ENCODE results near the gene C20orf144. TPM values are rescaled to one million over a fixed set of nuclear protein-coding genes. Genes with fewer than 3 reads are reported as not detected.
A peak's percentile ranks its signal among the peaks of the same experiment; 100 is the strongest.

C20orf144 gene
- total and polyA plus RNA-seq, 2 donors from 2014 or later: 0.16 TPM; not detected in 1

DNA sequence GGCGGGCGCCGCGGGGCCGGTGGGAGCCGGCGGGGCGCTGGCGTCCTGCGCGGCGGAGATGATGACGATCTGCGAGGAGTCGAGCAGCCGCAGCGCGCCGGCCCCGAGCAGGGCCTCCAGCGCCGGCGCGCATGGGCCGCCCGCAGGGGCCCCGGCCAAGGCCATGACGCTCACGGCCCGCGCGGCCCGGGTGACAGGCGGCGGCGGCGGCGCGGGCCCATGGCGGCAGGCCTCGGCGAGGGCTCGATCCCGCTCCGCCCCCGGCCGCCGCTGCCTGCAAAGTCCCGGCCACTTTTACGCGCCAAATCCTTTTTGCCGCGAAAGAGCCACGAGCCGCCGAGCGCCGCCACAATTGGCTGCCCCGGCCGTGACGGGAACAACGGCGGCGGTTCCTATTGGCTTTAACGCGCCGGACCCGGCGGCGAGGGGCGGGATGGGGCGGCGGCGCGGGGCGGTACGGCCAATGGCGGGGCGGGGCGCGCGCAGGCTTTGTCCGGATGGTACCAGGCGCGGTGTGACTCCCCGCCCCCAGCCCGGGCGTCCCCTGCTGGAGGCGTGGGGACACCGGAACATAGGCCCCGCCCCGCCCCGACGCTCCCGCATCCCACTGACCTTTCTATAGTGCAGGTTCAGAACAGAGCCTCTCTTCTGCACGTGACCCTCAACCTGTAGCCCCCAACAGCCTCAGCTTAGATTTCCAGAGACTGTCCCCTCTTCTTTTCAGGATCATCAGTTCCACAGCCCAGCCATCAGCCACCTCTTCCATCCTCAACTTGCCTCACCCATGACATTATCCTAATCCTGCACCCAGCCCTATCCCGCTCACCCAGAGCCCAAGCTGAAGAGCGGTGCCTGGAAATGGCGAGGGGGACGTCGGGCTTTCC lies 24.2 kb downstream of the C20orf144 start, which contains the start of gene E2F1:
Gene E2F1, minus strand, starts transcription at position 286 of the 884 bp plus-strand sequence. Its CDS starts 121 bp downstream, at position 165.
- DNase-seq: peak; percentile 96 to 98 (median 97)
- H3K4me3 ChIP-seq (ENCODE audit: low read length in 3 of 3): peak within 1 kb of the TSS; percentile 47 to 79 (median 64)
- no peaks in the 10 kb centered on the region for H3K9me3 ChIP-seq (ENCODE audit: control insufficient read depth in 2 of 3, insufficient read depth in 1 of 3, low read length in 3 of 3)
- intact Hi-C loops (cut with DNase I): no loop called here
- H3K27ac ChIP-seq (ENCODE audit: low read depth in 2 of 2, low read length in 2 of 2): peak within 1 kb of the TSS in 1 of 2 donors; percentile 64
- H3K4me1 ChIP-seq (ENCODE audit: control insufficient read depth in 2 of 3, insufficient read depth in 2 of 3, low read depth in 1 of 3, low read length in 3 of 3): peaks cover 0 to 6% (median 0%) of the 10 kb centered on the region in 3 donors
- H3K36me3 ChIP-seq (ENCODE audit: control insufficient read depth in 2 of 3, insufficient read depth in 3 of 3, low read length in 3 of 3): no peaks in the 10 kb centered on the region
- no peaks in the 10 kb centered on the region for H3K27me3 ChIP-seq (ENCODE audit: control insufficient read depth, insufficient read depth, low read length)
- FAIRE-seq: no peak
- H3K9ac ChIP-seq (ENCODE audit: low read length in 3 of 3): peak within 1 kb of the TSS in 1 of 3 donors; percentile 51
- TF ChIP-seq, protein P1, sequence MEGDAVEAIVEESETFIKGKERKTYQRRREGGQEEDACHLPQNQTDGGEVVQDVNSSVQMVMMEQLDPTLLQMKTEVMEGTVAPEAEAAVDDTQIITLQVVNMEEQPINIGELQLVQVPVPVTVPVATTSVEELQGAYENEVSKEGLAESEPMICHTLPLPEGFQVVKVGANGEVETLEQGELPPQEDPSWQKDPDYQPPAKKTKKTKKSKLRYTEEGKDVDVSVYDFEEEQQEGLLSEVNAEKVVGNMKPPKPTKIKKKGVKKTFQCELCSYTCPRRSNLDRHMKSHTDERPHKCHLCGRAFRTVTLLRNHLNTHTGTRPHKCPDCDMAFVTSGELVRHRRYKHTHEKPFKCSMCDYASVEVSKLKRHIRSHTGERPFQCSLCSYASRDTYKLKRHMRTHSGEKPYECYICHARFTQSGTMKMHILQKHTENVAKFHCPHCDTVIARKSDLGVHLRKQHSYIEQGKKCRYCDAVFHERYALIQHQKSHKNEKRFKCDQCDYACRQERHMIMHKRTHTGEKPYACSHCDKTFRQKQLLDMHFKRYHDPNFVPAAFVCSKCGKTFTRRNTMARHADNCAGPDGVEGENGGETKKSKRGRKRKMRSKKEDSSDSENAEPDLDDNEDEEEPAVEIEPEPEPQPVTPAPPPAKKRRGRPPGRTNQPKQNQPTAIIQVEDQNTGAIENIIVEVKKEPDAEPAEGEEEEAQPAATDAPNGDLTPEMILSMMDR (IDR thresholded peaks at IDR 0.05; ENCODE audit: borderline replicate concordance, extremely low read depth, insufficient read depth): peak; percentile 42

- no peaks in the 10 kb centered on the region for H3K36me3 ChIP-seq (ENCODE audit: control insufficient read depth in 2 of 3, insufficient read depth in 3 of 3, low read length in 3 of 3)
- peak overlapping the region; percentile 47 to 79 (median 64) for H3K4me3 ChIP-seq (ENCODE audit: low read length in 3 of 3)
- TF ChIP-seq, protein P1 (IDR thresholded peaks at IDR 0.05; ENCODE audit: borderline replicate concordance, extremely low read depth, insufficient read depth): no peak
- H3K27me3 ChIP-seq (ENCODE audit: control insufficient read depth, insufficient read depth, low read length): no peaks in the 10 kb centered on the region
- FAIRE-seq (no peak), DNase-seq (no peak)
- intact Hi-C loops (cut with DNase I): no loop called here
- H3K9ac ChIP-seq (ENCODE audit: low read length in 3 of 3): no peak overlapping the region
- peaks cover 0 to 6% (median 0%) of the 10 kb centered on the region in 3 donors for H3K4me1 ChIP-seq (ENCODE audit: control insufficient read depth in 2 of 3, insufficient read depth in 2 of 3, low read depth in 1 of 3, low read length in 3 of 3)
- H3K27ac ChIP-seq (ENCODE audit: low read depth in 2 of 2, low read length in 2 of 2): peak overlapping the region in 1 of 2 donors; percentile 64
- H3K9me3 ChIP-seq (ENCODE audit: control insufficient read depth in 2 of 3, insufficient read depth in 1 of 3, low read length in 3 of 3): no peaks in the 10 kb centered on the region
Observed at GRCh38 chr20:33686984-33687366, 24.8 kb downstream of the C20orf144 start.

- DNase-seq: no peak
- Histone ChIP-seq H3K9me3 (ENCODE audit: control insufficient read depth in 2 of 3, insufficient read depth in 1 of 3, low read length in 3 of 3) (no peaks in the 10 kb centered on the region), H3K9ac (ENCODE audit: low read length in 3 of 3) (no peak overlapping the region), H3K27ac (ENCODE audit: low read depth in 2 of 2, low read length in 2 of 2) (no peak overlapping the region), H3K4me3 (ENCODE audit: low read length in 3 of 3) (no peak overlapping the region), H3K27me3 (ENCODE audit: control insufficient read depth, insufficient read depth, low read length) (no peaks in the 10 kb centered on the region), H3K36me3 (ENCODE audit: control insufficient read depth in 2 of 3, insufficient read depth in 3 of 3, low read length in 3 of 3) (no peaks in the 10 kb centered on the region), H3K4me1 (ENCODE audit: control insufficient read depth in 2 of 3, insufficient read depth in 2 of 3, low read depth in 1 of 3, low read length in 3 of 3) (peaks cover 0 to 6% (median 0%) of the 10 kb centered on the region in 3 donors)
- no peak for FAIRE-seq
- TF ChIP-seq, protein P1 (IDR thresholded peaks at IDR 0.05; ENCODE audit: borderline replicate concordance, extremely low read depth, insufficient read depth): no peak
- intact Hi-C loops (cut with DNase I): no loop called here
Observed at GRCh38 chr20:33687370-33687915, 25.3 kb downstream of the C20orf144 start.

All from kidney (tissue), 14 donors.